HCT116 (cell line): ENCODE measurements around the gene MLH3. TPM values are rescaled to one million over a fixed set of nuclear protein-coding genes. Genes with fewer than 3 reads are reported as not detected.

Experiments
- CEBPB ChIP-seq: IDR thresholded peaks from 2 replicates; pipeline ENCODE4 v1.6.1; 2012; ENCODE audit warnings: low read depth
- EGR1 ChIP-seq: IDR thresholded peaks from 2 replicates; pipeline ENCODE4 v1.6.1; 2012; ENCODE audit warnings: low read depth
- ELF1 ChIP-seq: IDR thresholded peaks from 2 replicates; pipeline ENCODE4 v1.6.1; 2012; ENCODE audit warnings: low read depth, borderline replicate concordance
- FOSL1 ChIP-seq: IDR thresholded peaks from 2 replicates; pipeline ENCODE4 v1.6.1; 2012; ENCODE audit warnings: low read depth
- SIN3A ChIP-seq: IDR thresholded peaks from 2 replicates; pipeline ENCODE4 v1.6.1; 2012; ENCODE audit warnings: low read depth
- ZFX ChIP-seq: fragments of 450-650 bp; IDR thresholded peaks from 2 replicates; pipeline ENCODE4 v1.6.1; 2017
- total RNA-seq: library from RNA; stranded (reverse); gene quantifications from one replicate; pipeline ENCODE4 v1.2.1, GENCODE V29; 2021; ENCODE audit not compliant: unreplicated experiment
- TF ChIP-seq, protein P1 (sequence below), 3 experiments: fragments of 200-600 bp in 1 of 3; sonication (generic) in 1 of 3; IDR thresholded peaks in 2 of 3; conservative IDR thresholded peaks in 1 of 3; 2 replicates each; pipeline ENCODE4 v1.5.1; 2012 to 2017; ENCODE audit warnings: low read depth in 2 of 3, low read length in 2 of 3, antibody characterized with exemption in 1 of 3, borderline replicate concordance in 1 of 3, control low read depth in 1 of 3, mild to moderate bottlenecking in 1 of 3, mixed read lengths in 1 of 3, mixed run types in 1 of 3, moderate library complexity in 1 of 3; ENCODE audit not compliant: insufficient read depth in 1 of 3
- TF ChIP-seq, protein P2 (sequence below): IDR thresholded peaks from 2 replicates; pipeline ENCODE4 v1.6.1; 2012; ENCODE audit warnings: low read depth
- TF ChIP-seq, protein P3 (sequence below): IDR thresholded peaks from 2 replicates; pipeline ENCODE4 v1.6.1; 2011; ENCODE audit warnings: mild to moderate bottlenecking, low read length, moderate library complexity; ENCODE audit not compliant: insufficient replicate concordance; ENCODE audit errors: extremely low read depth

Gene MLH3
- total RNA-seq, 1 experiment from 2014 or later = 14.7 TPM

DNA sequence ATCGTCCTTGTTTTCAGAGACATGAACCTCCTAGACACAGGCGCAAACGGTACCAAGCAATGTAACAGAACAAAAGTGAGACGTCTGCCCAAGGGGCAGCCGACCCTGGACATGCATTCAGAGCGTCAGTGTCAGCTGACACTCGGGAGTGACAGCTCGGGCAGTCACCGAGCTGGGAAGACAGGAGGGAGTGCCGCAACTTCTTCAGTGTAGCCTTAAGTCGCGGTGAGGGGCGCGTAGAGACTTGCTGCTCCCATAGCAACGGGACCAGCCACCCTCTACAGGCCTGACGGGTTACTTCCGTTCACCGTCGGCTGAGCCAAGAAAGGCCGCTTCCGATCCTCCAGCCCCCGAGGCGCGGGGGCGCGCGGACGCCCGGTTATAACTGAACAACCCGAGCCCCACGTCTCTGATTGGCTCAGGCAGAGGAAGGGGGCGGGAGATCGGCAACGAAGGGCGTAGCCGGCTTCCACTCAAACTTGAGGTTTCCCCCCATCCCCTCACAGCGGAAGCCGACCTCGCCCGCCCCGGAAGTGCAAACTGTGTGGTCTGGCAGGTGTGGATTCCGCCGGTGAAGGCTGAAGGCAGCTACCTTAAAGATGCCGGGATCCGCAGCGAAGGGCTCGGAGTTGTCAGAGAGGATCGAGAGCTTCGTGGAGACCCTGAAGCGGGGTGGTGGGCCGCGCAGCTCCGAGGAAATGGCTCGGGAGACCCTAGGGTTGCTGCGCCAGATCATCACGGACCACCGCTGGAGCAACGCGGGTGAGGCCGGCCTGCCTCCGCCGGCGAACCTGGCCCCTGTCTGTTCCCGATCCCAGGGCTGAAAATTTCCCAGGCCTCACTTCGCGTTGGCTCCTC lies 48.6 kb downstream of the MLH3 start, which contains the start of gene EIF2B2 (continued):
- TF ChIP-seq, protein P1, sequence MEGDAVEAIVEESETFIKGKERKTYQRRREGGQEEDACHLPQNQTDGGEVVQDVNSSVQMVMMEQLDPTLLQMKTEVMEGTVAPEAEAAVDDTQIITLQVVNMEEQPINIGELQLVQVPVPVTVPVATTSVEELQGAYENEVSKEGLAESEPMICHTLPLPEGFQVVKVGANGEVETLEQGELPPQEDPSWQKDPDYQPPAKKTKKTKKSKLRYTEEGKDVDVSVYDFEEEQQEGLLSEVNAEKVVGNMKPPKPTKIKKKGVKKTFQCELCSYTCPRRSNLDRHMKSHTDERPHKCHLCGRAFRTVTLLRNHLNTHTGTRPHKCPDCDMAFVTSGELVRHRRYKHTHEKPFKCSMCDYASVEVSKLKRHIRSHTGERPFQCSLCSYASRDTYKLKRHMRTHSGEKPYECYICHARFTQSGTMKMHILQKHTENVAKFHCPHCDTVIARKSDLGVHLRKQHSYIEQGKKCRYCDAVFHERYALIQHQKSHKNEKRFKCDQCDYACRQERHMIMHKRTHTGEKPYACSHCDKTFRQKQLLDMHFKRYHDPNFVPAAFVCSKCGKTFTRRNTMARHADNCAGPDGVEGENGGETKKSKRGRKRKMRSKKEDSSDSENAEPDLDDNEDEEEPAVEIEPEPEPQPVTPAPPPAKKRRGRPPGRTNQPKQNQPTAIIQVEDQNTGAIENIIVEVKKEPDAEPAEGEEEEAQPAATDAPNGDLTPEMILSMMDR (IDR thresholded peaks at IDR 0.05 in 2 of 3, conservative IDR thresholded peaks at IDR 0.05 in 1 of 3; ENCODE audit: borderline replicate concordance in 1 of 3, insufficient read depth in 1 of 3, low read depth in 2 of 3, low read length in 2 of 3) = no peak
- TF ChIP-seq SIN3A = peak; percentile 67
- TF ChIP-seq, protein P2, sequence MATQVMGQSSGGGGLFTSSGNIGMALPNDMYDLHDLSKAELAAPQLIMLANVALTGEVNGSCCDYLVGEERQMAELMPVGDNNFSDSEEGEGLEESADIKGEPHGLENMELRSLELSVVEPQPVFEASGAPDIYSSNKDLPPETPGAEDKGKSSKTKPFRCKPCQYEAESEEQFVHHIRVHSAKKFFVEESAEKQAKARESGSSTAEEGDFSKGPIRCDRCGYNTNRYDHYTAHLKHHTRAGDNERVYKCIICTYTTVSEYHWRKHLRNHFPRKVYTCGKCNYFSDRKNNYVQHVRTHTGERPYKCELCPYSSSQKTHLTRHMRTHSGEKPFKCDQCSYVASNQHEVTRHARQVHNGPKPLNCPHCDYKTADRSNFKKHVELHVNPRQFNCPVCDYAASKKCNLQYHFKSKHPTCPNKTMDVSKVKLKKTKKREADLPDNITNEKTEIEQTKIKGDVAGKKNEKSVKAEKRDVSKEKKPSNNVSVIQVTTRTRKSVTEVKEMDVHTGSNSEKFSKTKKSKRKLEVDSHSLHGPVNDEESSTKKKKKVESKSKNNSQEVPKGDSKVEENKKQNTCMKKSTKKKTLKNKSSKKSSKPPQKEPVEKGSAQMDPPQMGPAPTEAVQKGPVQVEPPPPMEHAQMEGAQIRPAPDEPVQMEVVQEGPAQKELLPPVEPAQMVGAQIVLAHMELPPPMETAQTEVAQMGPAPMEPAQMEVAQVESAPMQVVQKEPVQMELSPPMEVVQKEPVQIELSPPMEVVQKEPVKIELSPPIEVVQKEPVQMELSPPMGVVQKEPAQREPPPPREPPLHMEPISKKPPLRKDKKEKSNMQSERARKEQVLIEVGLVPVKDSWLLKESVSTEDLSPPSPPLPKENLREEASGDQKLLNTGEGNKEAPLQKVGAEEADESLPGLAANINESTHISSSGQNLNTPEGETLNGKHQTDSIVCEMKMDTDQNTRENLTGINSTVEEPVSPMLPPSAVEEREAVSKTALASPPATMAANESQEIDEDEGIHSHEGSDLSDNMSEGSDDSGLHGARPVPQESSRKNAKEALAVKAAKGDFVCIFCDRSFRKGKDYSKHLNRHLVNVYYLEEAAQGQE = no peak
- peak; percentile 56; the same call in 1 of the 2 replicates for TF ChIP-seq ELF1
- TF ChIP-seq, protein P3, sequence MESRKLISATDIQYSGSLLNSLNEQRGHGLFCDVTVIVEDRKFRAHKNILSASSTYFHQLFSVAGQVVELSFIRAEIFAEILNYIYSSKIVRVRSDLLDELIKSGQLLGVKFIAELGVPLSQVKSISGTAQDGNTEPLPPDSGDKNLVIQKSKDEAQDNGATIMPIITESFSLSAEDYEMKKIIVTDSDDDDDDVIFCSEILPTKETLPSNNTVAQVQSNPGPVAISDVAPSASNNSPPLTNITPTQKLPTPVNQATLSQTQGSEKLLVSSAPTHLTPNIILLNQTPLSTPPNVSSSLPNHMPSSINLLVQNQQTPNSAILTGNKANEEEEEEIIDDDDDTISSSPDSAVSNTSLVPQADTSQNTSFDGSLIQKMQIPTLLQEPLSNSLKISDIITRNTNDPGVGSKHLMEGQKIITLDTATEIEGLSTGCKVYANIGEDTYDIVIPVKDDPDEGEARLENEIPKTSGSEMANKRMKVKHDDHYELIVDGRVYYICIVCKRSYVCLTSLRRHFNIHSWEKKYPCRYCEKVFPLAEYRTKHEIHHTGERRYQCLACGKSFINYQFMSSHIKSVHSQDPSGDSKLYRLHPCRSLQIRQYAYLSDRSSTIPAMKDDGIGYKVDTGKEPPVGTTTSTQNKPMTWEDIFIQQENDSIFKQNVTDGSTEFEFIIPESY = no peak
- TF ChIP-seq CEBPB = no peak
- peak; percentile 92 for TF ChIP-seq EGR1
- TF ChIP-seq FOSL1 = no peak
- peak; percentile 79 for TF ChIP-seq ZFX
